ENCODE data around the gene ZNF428.

Gene ZNF428

DNA sequence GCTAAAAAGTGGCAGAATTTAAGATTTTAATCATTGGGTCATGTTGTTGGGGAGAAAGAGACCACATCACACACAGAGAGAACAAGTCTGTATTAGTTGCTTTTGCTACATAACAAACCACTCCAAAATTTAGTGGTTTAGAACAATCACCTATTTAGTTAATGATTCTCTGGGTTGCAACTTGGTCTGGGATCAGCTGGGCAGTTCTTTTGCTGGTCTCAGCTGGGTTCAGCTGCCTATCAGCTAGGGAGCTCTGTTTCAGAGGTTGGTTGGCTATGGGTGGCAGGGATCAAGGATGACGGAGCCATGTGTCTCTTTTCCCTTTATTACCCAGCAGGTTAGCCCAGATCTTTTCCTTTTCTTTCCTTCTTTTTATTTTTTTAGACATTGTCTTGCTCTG lies 34.9 kb downstream of the ZNF428 start:
- Histone ChIP-seq H3K27ac (ENCODE audit: low read depth in 2 of 2, low read length in 2 of 2) (no peak overlapping the region), H3K9ac (ENCODE audit: low read depth in 1 of 2, low read length in 2 of 2) (no peak overlapping the region), H3K4me3 (ENCODE audit: low read length in 2 of 2) (no peak overlapping the region), H3K4me1 (ENCODE audit: control insufficient read depth in 2 of 2, insufficient read depth in 2 of 2, low read length in 2 of 2) (peaks cover 0 to 2% of the 10 kb centered on the region in 2 donors), H3K36me3 (ENCODE audit: control insufficient read depth in 2 of 2, insufficient read depth in 2 of 2, low read length in 2 of 2) (no peaks in the 10 kb centered on the region), H3K27me3 (ENCODE audit: control insufficient read depth in 2 of 2, insufficient read depth in 2 of 2, low read length in 2 of 2) (no peaks in the 10 kb centered on the region), H3K9me3 (ENCODE audit: control insufficient read depth in 2 of 2, low read length in 2 of 2) (no peaks in the 10 kb centered on the region)

DNA sequence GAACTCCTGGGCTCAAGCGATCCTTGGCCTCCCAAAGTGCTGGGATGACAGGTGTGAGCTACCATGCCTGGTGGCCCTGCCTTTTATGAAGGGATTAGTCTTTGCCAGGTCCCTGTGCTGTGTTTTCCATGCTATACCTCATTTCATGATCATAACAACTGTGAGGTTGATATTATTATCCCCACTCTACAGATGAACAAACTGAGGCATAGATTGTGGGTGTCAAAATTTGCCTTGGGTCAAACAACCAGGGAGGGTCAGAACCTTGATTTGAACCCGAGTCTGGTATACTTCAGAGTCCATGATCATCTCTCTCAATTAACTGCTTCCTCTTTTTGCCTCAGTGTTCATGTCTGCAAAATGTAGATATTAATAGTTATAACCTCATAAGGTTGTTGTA lies 36.9 kb downstream of the ZNF428 start:
- H3K27ac ChIP-seq (ENCODE audit: low read depth in 2 of 2, low read length in 2 of 2): no peak overlapping the region
- no peak overlapping the region for H3K9ac ChIP-seq (ENCODE audit: low read depth in 1 of 2, low read length in 2 of 2)
- H3K4me3 ChIP-seq (ENCODE audit: low read length in 2 of 2): no peak overlapping the region
- H3K27me3 ChIP-seq (ENCODE audit: control insufficient read depth in 2 of 2, insufficient read depth in 2 of 2, low read length in 2 of 2): no peaks in the 10 kb centered on the region
- no peaks in the 10 kb centered on the region for H3K36me3 ChIP-seq (ENCODE audit: control insufficient read depth in 2 of 2, insufficient read depth in 2 of 2, low read length in 2 of 2)
- H3K9me3 ChIP-seq (ENCODE audit: control insufficient read depth in 2 of 2, low read length in 2 of 2): no peaks in the 10 kb centered on the region
- H3K4me1 ChIP-seq (ENCODE audit: control insufficient read depth in 2 of 2, insufficient read depth in 2 of 2, low read length in 2 of 2): peaks cover 0 to 2% of the 10 kb centered on the region in 2 donors

DNA sequence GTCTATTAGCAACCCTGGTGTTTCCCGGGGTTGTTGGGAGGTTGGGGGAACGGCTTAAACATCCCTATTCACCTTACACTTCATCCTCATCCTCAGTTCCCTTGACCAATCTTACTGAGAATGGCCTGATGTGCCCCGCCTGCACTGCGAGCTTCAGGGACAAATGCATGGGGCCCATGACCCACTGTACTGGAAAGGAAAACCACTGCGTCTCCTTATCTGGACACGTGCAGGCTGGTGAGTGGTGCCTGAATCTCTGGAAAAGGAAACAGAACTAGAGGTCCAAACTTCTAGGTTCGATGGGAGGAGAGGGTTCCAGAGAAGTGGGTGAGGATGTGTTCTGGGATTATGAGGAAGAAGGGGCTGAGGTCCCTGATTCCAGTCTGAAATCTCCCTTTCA lies 38.0 kb downstream of the ZNF428 start:
- Histone ChIP-seq H3K4me3 (ENCODE audit: low read length in 2 of 2) (peak overlapping the region; percentile 1 to 57), H3K9me3 (ENCODE audit: control insufficient read depth in 2 of 2, low read length in 2 of 2) (no peaks in the 10 kb centered on the region), H3K27ac (ENCODE audit: low read depth in 2 of 2, low read length in 2 of 2) (no peak overlapping the region), H3K27me3 (ENCODE audit: control insufficient read depth in 2 of 2, insufficient read depth in 2 of 2, low read length in 2 of 2) (no peaks in the 10 kb centered on the region), H3K4me1 (ENCODE audit: control insufficient read depth in 2 of 2, insufficient read depth in 2 of 2, low read length in 2 of 2) (peaks cover 0 to 2% of the 10 kb centered on the region in 2 donors), H3K9ac (ENCODE audit: low read depth in 1 of 2, low read length in 2 of 2) (no peak overlapping the region), H3K36me3 (ENCODE audit: control insufficient read depth in 2 of 2, insufficient read depth in 2 of 2, low read length in 2 of 2) (no peaks in the 10 kb centered on the region)

DNA sequence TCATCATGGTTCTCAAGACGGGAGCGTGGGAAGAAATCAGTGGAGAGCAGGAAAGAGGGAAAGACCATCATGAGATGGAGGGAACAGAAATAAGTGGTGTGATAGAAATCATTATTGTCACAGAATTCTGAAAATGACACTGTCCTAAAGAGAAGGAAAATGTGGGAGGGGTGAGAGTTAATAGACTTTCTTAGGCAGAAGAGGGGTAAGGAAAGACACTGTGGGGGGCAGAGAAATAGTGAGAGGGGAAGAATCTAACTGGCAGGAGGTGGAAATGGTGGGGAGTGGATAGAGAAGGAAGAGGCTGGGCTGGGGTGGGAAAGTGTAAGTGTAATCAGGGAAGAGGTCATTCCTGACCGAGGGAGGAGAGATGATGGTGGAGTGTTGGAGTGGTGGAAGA lies 40.6 kb downstream of the ZNF428 start:
- no peaks in the 10 kb centered on the region for H3K27me3 ChIP-seq (ENCODE audit: control insufficient read depth in 2 of 2, insufficient read depth in 2 of 2, low read length in 2 of 2)
- peaks cover 11 to 16% of the 10 kb centered on the region in 2 donors for H3K4me1 ChIP-seq (ENCODE audit: control insufficient read depth in 2 of 2, insufficient read depth in 2 of 2, low read length in 2 of 2)
- no peak overlapping the region for H3K27ac ChIP-seq (ENCODE audit: low read depth in 2 of 2, low read length in 2 of 2)
- no peak overlapping the region for H3K4me3 ChIP-seq (ENCODE audit: low read length in 2 of 2)
- no peaks in the 10 kb centered on the region for H3K9me3 ChIP-seq (ENCODE audit: control insufficient read depth in 2 of 2, low read length in 2 of 2)
- no peaks in the 10 kb centered on the region for H3K36me3 ChIP-seq (ENCODE audit: control insufficient read depth in 2 of 2, insufficient read depth in 2 of 2, low read length in 2 of 2)
- H3K9ac ChIP-seq (ENCODE audit: low read depth in 1 of 2, low read length in 2 of 2): no peak overlapping the region

DNA sequence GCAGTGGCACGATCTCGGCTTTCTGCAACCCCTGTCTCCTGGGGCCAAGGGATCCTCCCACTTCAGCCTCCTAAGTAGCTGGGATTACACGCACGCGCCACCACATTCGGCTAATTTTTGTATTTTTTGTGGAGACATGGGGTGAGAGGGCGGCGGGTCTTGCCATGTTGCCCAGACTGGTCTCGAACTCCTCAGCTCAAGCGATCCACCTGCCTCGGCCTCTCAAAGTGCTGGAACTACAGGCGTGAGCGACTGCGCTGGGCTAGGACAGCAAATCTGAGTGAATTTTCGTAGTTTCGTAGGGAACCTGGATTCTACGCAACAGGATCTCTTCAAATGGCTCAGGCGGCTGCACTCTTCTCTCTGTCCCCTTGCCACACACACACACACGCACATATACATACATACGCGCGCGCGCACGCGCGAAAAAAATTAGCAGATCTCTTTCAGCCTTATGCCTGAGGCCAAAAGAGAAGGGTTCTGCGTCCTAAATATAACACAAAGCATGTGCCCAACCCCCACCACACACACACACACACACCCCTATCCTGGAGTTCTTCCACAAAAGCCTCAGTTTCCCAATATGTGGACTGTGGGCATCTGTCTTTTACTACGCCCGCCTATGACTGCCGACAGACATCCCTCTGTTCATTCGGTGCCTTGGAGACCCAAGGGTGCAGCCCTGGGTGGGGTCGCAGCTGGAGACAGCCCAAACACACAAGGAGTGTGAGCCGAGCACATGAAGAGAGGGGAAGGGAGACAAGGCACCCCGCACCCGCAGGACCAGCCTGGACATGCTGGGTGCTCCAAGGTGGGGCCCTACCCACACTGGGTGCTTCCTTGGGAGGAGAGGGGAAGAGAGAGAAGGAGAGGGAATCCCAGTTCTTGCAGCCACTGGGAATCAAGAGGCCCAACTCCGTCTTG lies 43.2 kb downstream of the ZNF428 start:
- H3K4me1 ChIP-seq (ENCODE audit: control insufficient read depth in 2 of 2, insufficient read depth in 2 of 2, low read length in 2 of 2): peaks cover 11 to 14% of the 10 kb centered on the region in 2 donors
- no peaks in the 10 kb centered on the region for H3K27me3 ChIP-seq (ENCODE audit: control insufficient read depth in 2 of 2, insufficient read depth in 2 of 2, low read length in 2 of 2)
- no peaks in the 10 kb centered on the region for H3K36me3 ChIP-seq (ENCODE audit: control insufficient read depth in 2 of 2, insufficient read depth in 2 of 2, low read length in 2 of 2)
- H3K9ac ChIP-seq (ENCODE audit: low read depth in 1 of 2, low read length in 2 of 2): peak overlapping the region; percentile 18 to 41
- H3K4me3 ChIP-seq (ENCODE audit: low read length in 2 of 2): peak overlapping the region; percentile 77 to 98
- H3K27ac ChIP-seq (ENCODE audit: low read depth in 2 of 2, low read length in 2 of 2): peak overlapping the region; percentile 15 to 23
- H3K9me3 ChIP-seq (ENCODE audit: control insufficient read depth in 2 of 2, low read length in 2 of 2): no peaks in the 10 kb centered on the region

DNA sequence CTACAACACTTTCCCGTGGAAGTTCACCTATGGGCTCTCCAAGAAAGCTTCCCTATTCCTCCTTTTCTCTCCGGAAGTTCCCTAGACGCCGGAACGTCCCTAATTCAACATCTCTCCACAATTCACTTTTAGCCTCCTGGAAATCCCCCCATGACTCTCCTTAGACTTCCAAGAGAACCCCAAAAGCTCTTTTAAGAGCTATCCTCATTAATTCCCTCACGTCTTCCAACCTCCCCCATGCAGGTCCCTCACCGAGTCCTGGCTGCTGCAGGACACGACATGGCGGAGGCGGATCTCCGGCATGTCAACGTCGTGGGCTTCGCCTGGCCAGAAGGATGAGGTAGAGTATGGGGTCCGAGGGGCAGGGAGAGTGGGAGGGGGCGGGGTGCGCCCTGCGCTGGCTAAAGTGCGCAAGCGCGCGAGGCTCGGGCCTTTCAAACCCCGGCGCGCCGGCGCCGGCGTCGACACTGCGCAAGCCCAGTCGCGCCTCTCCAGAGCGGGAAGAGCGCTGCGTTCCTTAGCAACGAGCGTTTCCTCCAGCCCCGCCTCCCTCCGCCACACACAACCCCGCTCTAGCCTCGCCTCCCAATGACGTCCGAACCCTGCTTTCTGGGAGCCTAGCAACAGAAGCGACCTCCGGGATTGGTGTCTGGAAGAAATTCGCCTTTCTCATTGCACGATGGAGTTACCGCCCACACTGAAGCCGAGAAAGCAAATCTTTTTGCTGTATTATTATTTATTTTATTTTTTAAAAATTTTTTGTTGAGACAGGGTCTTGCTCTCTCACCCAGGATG lies 44.1 kb downstream of the ZNF428 start, which contains the start of the genes PINLYP and XRCC1:
TSS of gene PINLYP (plus strand) at position 646 of the 795 bp plus-strand sequence. CDS start 1,391 bp downstream, outside the sequence.
TSS of gene XRCC1 (minus strand) at position 372 of the 795 bp plus-strand sequence. CDS start at position 303, 69 bp downstream.
- H3K4me1 ChIP-seq (ENCODE audit: control insufficient read depth in 2 of 2, insufficient read depth in 2 of 2, low read length in 2 of 2): peaks cover 11 to 14% of the 10 kb centered on the region in 2 donors
- peak within 1 kb of the TSS; percentile 77 to 98 for H3K4me3 ChIP-seq (ENCODE audit: low read length in 2 of 2)
- peak within 1 kb of the TSS; percentile 89 to 98 for H3K9ac ChIP-seq (ENCODE audit: low read depth in 1 of 2, low read length in 2 of 2)
- peaks cover 0 to 3% of the 10 kb centered on the region in 2 donors for H3K36me3 ChIP-seq (ENCODE audit: control insufficient read depth in 2 of 2, insufficient read depth in 2 of 2, low read length in 2 of 2)
- no peaks in the 10 kb centered on the region for H3K27me3 ChIP-seq (ENCODE audit: control insufficient read depth in 2 of 2, insufficient read depth in 2 of 2, low read length in 2 of 2)
- peak within 1 kb of the TSS; percentile 63 to 90 for H3K27ac ChIP-seq (ENCODE audit: low read depth in 2 of 2, low read length in 2 of 2)
- no peaks in the 10 kb centered on the region for H3K9me3 ChIP-seq (ENCODE audit: control insufficient read depth in 2 of 2, low read length in 2 of 2)

DNA sequence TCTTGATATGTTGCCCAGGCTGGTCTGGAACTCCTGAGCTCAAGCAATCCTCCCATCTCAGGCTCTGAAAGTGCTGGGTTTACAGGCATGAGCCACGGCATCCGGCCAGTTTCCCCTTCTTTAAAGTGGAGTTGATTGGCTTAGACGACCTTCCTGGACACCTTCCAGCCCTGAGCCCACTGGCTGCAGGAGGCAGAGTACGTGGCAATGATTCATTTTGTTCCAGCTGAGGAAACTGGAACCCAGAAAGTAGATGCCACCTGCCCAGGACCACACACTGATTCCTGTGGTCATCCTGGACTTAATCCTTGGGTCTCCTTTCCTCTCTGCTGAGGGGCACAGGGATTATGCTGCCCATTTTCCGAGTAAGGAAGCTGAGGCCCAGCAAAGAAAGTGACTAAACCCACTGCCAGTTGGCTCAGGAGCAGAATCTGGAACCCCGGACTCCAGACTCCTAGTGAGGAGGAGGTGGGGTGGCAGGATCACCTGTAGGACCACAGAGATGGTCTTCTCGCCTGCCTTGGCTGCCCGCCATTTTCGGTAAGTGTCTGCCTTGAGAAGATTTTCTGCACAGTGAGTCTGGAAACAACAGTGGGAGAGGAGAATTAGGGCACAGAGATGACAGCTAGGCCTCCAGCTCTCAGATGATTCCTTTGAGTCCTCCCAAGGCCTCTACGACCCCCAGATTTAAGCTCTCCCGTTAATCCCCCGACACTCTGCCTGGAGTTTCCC lies 44.8 kb downstream of the ZNF428 start:
- Histone ChIP-seq H3K9ac (ENCODE audit: low read depth in 1 of 2, low read length in 2 of 2) (peak overlapping the region; percentile 89 to 98), H3K9me3 (ENCODE audit: control insufficient read depth in 2 of 2, low read length in 2 of 2) (no peaks in the 10 kb centered on the region), H3K27me3 (ENCODE audit: control insufficient read depth in 2 of 2, insufficient read depth in 2 of 2, low read length in 2 of 2) (no peaks in the 10 kb centered on the region), H3K4me1 (ENCODE audit: control insufficient read depth in 2 of 2, insufficient read depth in 2 of 2, low read length in 2 of 2) (peaks cover 11 to 14% of the 10 kb centered on the region in 2 donors), H3K27ac (ENCODE audit: low read depth in 2 of 2, low read length in 2 of 2) (peak overlapping the region; percentile 63 to 90), H3K4me3 (ENCODE audit: low read length in 2 of 2) (peak overlapping the region; percentile 77 to 98), H3K36me3 (ENCODE audit: control insufficient read depth in 2 of 2, insufficient read depth in 2 of 2, low read length in 2 of 2) (peaks cover 0 to 3% of the 10 kb centered on the region in 2 donors)

DNA sequence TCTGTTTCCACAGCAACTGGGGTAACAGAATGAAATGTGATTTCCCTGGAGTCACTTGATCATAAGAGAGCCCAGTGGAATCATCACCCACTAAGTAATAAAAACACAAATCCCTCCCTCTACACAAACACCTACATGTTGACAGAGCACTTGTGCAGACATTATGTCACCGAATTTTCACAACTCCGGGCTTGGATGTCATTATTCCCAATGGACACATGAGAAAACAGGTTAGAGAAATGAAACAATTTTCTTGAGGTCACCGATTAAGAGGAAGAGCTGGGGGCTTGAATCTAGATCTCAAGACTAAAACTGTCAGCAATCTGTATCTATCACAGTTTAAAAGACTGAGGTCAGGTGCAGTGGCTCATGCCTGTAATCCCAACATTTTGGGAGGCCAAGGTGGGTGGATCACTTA lies 47.2 kb downstream of the ZNF428 start:
- Histone ChIP-seq H3K36me3 (ENCODE audit: control insufficient read depth in 2 of 2, insufficient read depth in 2 of 2, low read length in 2 of 2) (peaks cover 0 to 3% of the 10 kb centered on the region in 2 donors), H3K9ac (ENCODE audit: low read depth in 1 of 2, low read length in 2 of 2) (peak overlapping the region in 1 of 2 donors; percentile 11), H3K4me1 (ENCODE audit: control insufficient read depth in 2 of 2, insufficient read depth in 2 of 2, low read length in 2 of 2) (peaks cover 11 to 14% of the 10 kb centered on the region in 2 donors), H3K27ac (ENCODE audit: low read depth in 2 of 2, low read length in 2 of 2) (no peak overlapping the region), H3K4me3 (ENCODE audit: low read length in 2 of 2) (no peak overlapping the region), H3K27me3 (ENCODE audit: control insufficient read depth in 2 of 2, insufficient read depth in 2 of 2, low read length in 2 of 2) (no peaks in the 10 kb centered on the region), H3K9me3 (ENCODE audit: control insufficient read depth in 2 of 2, low read length in 2 of 2) (no peaks in the 10 kb centered on the region)

DNA sequence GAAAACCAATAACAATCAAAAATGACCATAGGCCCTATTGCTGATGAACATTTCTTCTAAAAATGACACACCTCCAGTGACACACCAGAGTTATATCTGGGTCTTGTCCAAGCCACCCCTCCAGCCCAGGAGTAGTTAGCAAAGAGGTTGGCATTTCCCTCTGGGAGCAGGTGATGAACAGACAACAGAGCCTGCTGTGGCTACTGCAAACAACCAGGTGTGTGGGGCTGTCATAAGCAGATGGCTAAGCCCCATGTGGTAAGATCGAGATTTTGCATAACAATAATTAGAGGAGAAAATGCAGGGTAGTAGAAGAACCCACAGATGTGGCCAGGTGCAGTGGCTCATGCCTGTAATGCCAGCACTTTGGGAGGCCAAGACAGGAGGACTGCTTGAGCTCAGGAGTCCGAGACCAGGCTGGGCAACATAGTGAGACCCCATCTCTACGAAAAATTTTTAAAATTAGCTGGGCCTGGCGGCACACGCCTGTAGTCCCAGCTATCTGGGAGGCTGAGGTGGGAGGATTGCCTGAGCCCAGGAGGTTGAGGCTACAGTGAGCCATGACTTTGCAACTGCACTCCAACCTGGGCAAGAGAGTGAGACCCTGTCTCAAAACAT lies 49.1 kb downstream of the ZNF428 start:
- Histone ChIP-seq H3K4me1 (ENCODE audit: control insufficient read depth in 2 of 2, insufficient read depth in 2 of 2, low read length in 2 of 2) (peaks cover 7 to 9% of the 10 kb centered on the region in 2 donors), H3K9ac (ENCODE audit: low read depth in 1 of 2, low read length in 2 of 2) (no peak overlapping the region), H3K27ac (ENCODE audit: low read depth in 2 of 2, low read length in 2 of 2) (no peak overlapping the region), H3K9me3 (ENCODE audit: control insufficient read depth in 2 of 2, low read length in 2 of 2) (no peaks in the 10 kb centered on the region), H3K27me3 (ENCODE audit: control insufficient read depth in 2 of 2, insufficient read depth in 2 of 2, low read length in 2 of 2) (no peaks in the 10 kb centered on the region), H3K4me3 (ENCODE audit: low read length in 2 of 2) (no peak overlapping the region), H3K36me3 (ENCODE audit: control insufficient read depth in 2 of 2, insufficient read depth in 2 of 2, low read length in 2 of 2) (peaks cover 0 to 3% of the 10 kb centered on the region in 2 donors)

Data from mucosa of rectum (tissue), 2 donors.